ENCODE data around the gene PHRF1. TPM values are rescaled to one million over a fixed set of nuclear protein-coding genes. Genes with fewer than 3 reads are reported as not detected.

PHRF1 gene
- total and polyA plus RNA-seq, 2 of the 4 experiments (the other 2 are of a cell fraction): 10.9 to 17.5 TPM

DNA sequence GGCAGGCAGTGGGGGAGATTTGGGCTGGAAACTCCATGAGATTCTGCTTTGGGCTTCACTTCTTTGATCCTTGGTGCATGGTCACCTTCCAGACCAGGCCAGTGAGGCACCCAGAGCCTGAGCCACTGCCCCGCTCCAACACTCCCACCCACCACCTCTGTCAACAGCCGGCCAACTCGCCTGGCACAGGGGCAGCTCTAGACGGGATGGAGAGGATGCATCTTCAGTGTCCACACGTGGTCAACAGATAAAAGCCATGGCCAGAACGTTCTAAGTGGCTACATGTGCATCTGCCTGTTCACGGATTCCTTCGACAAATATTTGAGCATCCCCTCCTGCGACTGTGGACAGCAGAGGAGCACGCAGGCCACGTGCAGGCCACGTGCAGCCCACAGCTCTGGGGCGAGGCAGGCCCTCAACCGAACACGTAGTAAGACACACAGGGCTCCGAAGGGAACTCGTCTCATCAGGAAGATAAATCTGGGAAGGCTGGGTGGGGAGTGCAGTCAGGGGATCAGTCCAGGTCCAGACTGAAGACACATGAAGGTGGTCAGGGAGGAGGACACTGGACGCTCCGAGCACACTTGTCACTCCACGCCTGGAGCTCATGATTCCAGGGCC is 37.7 kb upstream of the PHRF1 start:
- Histone ChIP-seq H4K5ac (ENCODE audit: low read depth, low read length) (no peak overlapping the region), H2BK20ac (ENCODE audit: low read depth, low read length) (no peak overlapping the region), H3K23ac (ENCODE audit: low read depth, low read length) (no peak overlapping the region), H3K27me3 (ENCODE audit: control insufficient read depth, insufficient read depth, low read length) (no peaks in the 10 kb centered on the region), H3K4me1 (ENCODE audit: control insufficient read depth, insufficient read depth, low read length) (peaks cover 16% of the 10 kb centered on the region), H3K9ac (ENCODE audit: low read depth, low read length) (no peak overlapping the region), H3K36me3 (ENCODE audit: control insufficient read depth, insufficient read depth, low read length) (peaks cover 3% of the 10 kb centered on the region; the same call in 1 of the 2 replicates), H3K14ac (replicated peaks; ENCODE audit: low read depth, low read length) (no peak overlapping the region), H3K56ac (ENCODE audit: extremely low read depth, insufficient read depth, low read length) (no peak overlapping the region), H3K18ac (ENCODE audit: low read depth, low read length) (no peak overlapping the region), H2AK5ac (ENCODE audit: low read depth, low read length) (no peak overlapping the region), H3K79me1 (ENCODE audit: low read depth in 1 of 2, low read length in 2 of 2) (peaks cover 3 to 16% of the 10 kb centered on the region in 2 experiments; a peak in 2 of 4 replicates), H2BK15ac (ENCODE audit: low read depth, low read length) (no peak overlapping the region), H4K91ac (ENCODE audit: insufficient read depth, low read depth, low read length) (no peak overlapping the region), H4K8ac (ENCODE audit: low read depth in 2 of 2, low read length in 2 of 2) (no peak overlapping the region), H3K4me3 (ENCODE audit: insufficient read depth, low read depth, low read length) (no peak overlapping the region), H2BK5ac (ENCODE audit: low read depth, low read length, poor library complexity, severe bottlenecking) (no peak overlapping the region), H2AFZ (replicated peaks; ENCODE audit: low read length, poor library complexity) (no peak overlapping the region), H3K4me2 (ENCODE audit: low read depth, low read length) (no peak overlapping the region), H4K20me1 (ENCODE audit: insufficient read depth, low read length) (peaks cover 13% of the 10 kb centered on the region), H3K4ac (ENCODE audit: low read depth, low read length) (no peak overlapping the region), H3K9me3 (ENCODE audit: control insufficient read depth, insufficient read depth, low read length) (no peaks in the 10 kb centered on the region), H3K9me1 (ENCODE audit: insufficient read depth, low read length) (peaks cover 3% of the 10 kb centered on the region; the same call in 1 of the 2 replicates), H2BK120ac (ENCODE audit: low read depth, low read length) (no peak overlapping the region), H2AK9ac (replicated peaks; ENCODE audit: low read depth, low read length, poor library complexity) (peak overlapping the region; percentile 61), H3K27ac (ENCODE audit: insufficient read depth, low read length) (no peak overlapping the region)
- DNase-seq (no peak), ATAC-seq (ENCODE audit: low read depth) (no peak)
- ChIA-PET CTCF (no interaction called here), POLR2A (ENCODE audit: unreplicated experiment) (no interaction called here)
- dilution Hi-C loops (cut with HindIII; ENCODE audit: low sequenced_read_pairs, unreplicated experiment): no loop called here
- BruUV-seq (replicated peaks): no TSS peak
- TF ChIP-seq BHLHE40 (IDR thresholded peaks at IDR 0.05; ENCODE audit: low read depth, low read length) (no peak), CEBPB (IDR thresholded peaks at IDR 0.05; ENCODE audit: low read depth, low read length) (no peak), RFX5 (IDR thresholded peaks at IDR 0.05; ENCODE audit: low read depth, low read length) (no peak), FOS (IDR thresholded peaks at IDR 0.05; ENCODE audit: low read depth, low read length) (no peak), SMC3 (IDR thresholded peaks at IDR 0.05; ENCODE audit: low read depth, low read length) (no peak), CHD1 (IDR thresholded peaks at IDR 0.05; ENCODE audit: low read depth, low read length) (no peak), MAZ (IDR thresholded peaks at IDR 0.05; ENCODE audit: borderline replicate concordance, low read depth, low read length) (no peak), MXI1 (IDR thresholded peaks at IDR 0.05; ENCODE audit: borderline replicate concordance, low read depth, low read length) (no peak), RCOR1 (IDR thresholded peaks at IDR 0.05; ENCODE audit: insufficient replicate concordance, low read length) (no peak), POLR2A (IDR thresholded peaks at IDR 0.05; ENCODE audit: low read depth, low read length) (no peak), RAD21 (IDR thresholded peaks at IDR 0.05; ENCODE audit: low read length) (no peak), NFE2L2 (IDR thresholded peaks at IDR 0.05; ENCODE audit: low read depth, low read length) (no peak), ELK1 (IDR thresholded peaks at IDR 0.05; ENCODE audit: borderline replicate concordance, low read depth, low read length) (no peak), MAFK (IDR thresholded peaks at IDR 0.05; ENCODE audit: low read depth, low read length) (no peak)
- TF ChIP-seq, protein P1, sequence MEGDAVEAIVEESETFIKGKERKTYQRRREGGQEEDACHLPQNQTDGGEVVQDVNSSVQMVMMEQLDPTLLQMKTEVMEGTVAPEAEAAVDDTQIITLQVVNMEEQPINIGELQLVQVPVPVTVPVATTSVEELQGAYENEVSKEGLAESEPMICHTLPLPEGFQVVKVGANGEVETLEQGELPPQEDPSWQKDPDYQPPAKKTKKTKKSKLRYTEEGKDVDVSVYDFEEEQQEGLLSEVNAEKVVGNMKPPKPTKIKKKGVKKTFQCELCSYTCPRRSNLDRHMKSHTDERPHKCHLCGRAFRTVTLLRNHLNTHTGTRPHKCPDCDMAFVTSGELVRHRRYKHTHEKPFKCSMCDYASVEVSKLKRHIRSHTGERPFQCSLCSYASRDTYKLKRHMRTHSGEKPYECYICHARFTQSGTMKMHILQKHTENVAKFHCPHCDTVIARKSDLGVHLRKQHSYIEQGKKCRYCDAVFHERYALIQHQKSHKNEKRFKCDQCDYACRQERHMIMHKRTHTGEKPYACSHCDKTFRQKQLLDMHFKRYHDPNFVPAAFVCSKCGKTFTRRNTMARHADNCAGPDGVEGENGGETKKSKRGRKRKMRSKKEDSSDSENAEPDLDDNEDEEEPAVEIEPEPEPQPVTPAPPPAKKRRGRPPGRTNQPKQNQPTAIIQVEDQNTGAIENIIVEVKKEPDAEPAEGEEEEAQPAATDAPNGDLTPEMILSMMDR (conservative IDR thresholded peaks at IDR 0.05; ENCODE audit: low read depth, low read length): no peak
- TF ChIP-seq, protein P2, sequence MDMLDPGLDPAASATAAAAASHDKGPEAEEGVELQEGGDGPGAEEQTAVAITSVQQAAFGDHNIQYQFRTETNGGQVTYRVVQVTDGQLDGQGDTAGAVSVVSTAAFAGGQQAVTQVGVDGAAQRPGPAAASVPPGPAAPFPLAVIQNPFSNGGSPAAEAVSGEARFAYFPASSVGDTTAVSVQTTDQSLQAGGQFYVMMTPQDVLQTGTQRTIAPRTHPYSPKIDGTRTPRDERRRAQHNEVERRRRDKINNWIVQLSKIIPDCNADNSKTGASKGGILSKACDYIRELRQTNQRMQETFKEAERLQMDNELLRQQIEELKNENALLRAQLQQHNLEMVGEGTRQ (IDR thresholded peaks at IDR 0.05; ENCODE audit: low read depth, low read length): no peak
- in situ Hi-C loops (cut with MboI; ENCODE audit: low sequenced_read_pairs): no loop called here
- 88% methylated on average over 15 of the region's 20 CpGs; no CpG with 5 or more reads in 1 of the 2 experiments for WGBS, 2 experiments (ENCODE audit: extremely low coverage in 2 of 2, insufficient read length in 1 of 2)
- intact Hi-C loops (cut with micrococcal nuclease): no loop called here

Measured in IMR-90 (cell line).